H1 (cell line): ENCODE measurements around the gene AGRN. TPM values are rescaled to one million over a fixed set of nuclear protein-coding genes. Genes with fewer than 3 reads are reported as not detected.

Source experiments
- CTCF ChIA-PET: fragments of 300-600 bp; sonication (Branson Sonifier 250); formaldehyde crosslinking; loops from one replicate; lab custom pipeline; 2021; ENCODE audit not compliant: partially characterized antibody; lab: Charles Lee
- POLR2A ChIA-PET: fragments of 300-600 bp; sonication (Branson Sonifier 250); formaldehyde crosslinking; loops from one replicate; lab custom pipeline; 2021; ENCODE audit warnings: inconsistent platforms; ENCODE audit not compliant: partially characterized antibody; lab: Charles Lee
- DNase-seq, 2 experiments: peaks; one replicate each; pipeline versions ENCODE4 v3.0.0 to v3.0.0-alpha.2; 2010 to 2022; ENCODE audit warnings: low spot score in 2 of 2, low read depth in 1 of 2, mixed read lengths in 1 of 2
- FAIRE-seq: peaks from 2 replicates; lab custom pipeline; 2011; peaks lifted over from hg19 to GRCh38; lab: Jason Lieb, UNC
- H2AFZ ChIP-seq: 2 replicates; pipeline ENCODE4 v1.8.1; 2012; ENCODE audit warnings: low read length, inconsistent platforms
- H2AK5ac ChIP-seq: 2 replicates; pipeline ENCODE4 v1.6.1; 2013; ENCODE audit warnings: low read depth, low read length
- H2BK120ac ChIP-seq: replicated peaks from 2 replicates; pipeline ENCODE3; 2013; ENCODE audit warnings: low read depth, low read length, inconsistent platforms
- H2BK12ac ChIP-seq: 2 replicates; pipeline ENCODE4 v1.6.1; 2013; ENCODE audit warnings: low read depth, low read length
- H2BK15ac ChIP-seq: 2 replicates; pipeline ENCODE4 v1.6.1; 2013; ENCODE audit warnings: low read length
- H2BK20ac ChIP-seq: 2 replicates; pipeline ENCODE4 v1.6.1; 2013; ENCODE audit warnings: low read length
- H2BK5ac ChIP-seq: 2 replicates; pipeline ENCODE4 v1.6.1; 2013; ENCODE audit warnings: low read depth, low read length
- H3K14ac ChIP-seq: 2 replicates; pipeline ENCODE4 v1.6.1; 2013; ENCODE audit warnings: inconsistent platforms; ENCODE audit not compliant: insufficient read length
- H3K18ac ChIP-seq: 2 replicates; pipeline ENCODE4 v1.6.1; 2013; ENCODE audit warnings: low read length; ENCODE audit errors: extremely low read depth
- H3K23ac ChIP-seq: 2 replicates; pipeline ENCODE4 v1.6.1; 2013; ENCODE audit warnings: inconsistent platforms; ENCODE audit not compliant: insufficient read length
- H3K23me2 ChIP-seq: 2 replicates; pipeline ENCODE4 v1.6.1; 2013; ENCODE audit warnings: low read depth, low read length
- H3K27ac ChIP-seq: 2 replicates; pipeline ENCODE4 v1.6.1; 2011; ENCODE audit warnings: low read depth, low read length, inconsistent platforms
- H3K27me3 ChIP-seq, 4 experiments: replicated peaks in 1 of 4; 1 replicate in 1 of 4; 2 replicates in 3 of 4; pipeline versions ENCODE4 v1.6.1 to v1.8.1; 2011 to 2013; ENCODE audit warnings: low read length in 3 of 4, mild to moderate bottlenecking in 3 of 4, inconsistent platforms in 2 of 4, mixed read lengths in 2 of 4, moderate library complexity in 1 of 4; ENCODE audit not compliant: control insufficient read depth in 3 of 4, insufficient read depth in 3 of 4; ENCODE audit errors: extremely low read depth in 1 of 4
- H3K36me3 ChIP-seq, 4 experiments: 2 replicates each; pipeline versions ENCODE4 v1.6.1 to v1.8.1; 2011 to 2013; ENCODE audit warnings: mild to moderate bottlenecking in 4 of 4, low read length in 3 of 4, moderate library complexity in 2 of 4, control low read depth in 1 of 4, inconsistent platforms in 1 of 4; ENCODE audit not compliant: insufficient read depth in 4 of 4, control insufficient read depth in 2 of 4
- H3K4ac ChIP-seq: replicated peaks from 2 replicates; pipeline ENCODE3; 2013; ENCODE audit warnings: low read length, low read depth, mixed read lengths, inconsistent platforms; ENCODE audit not compliant: insufficient read length
- H3K4me1 ChIP-seq, 4 experiments: replicated peaks in 1 of 4; 1 replicate in 1 of 4; 2 replicates in 3 of 4; pipeline versions ENCODE4 v1.6.1 to v1.8.1; 2011 to 2013; ENCODE audit warnings: low read length in 3 of 4, inconsistent platforms in 2 of 4, mixed read lengths in 1 of 4; ENCODE audit not compliant: insufficient read depth in 4 of 4, control insufficient read depth in 3 of 4
- H3K4me2 ChIP-seq, 2 experiments: 2 replicates each; pipeline versions ENCODE4 v1.6.1 to v1.8.1; 2011 to 2013; ENCODE audit warnings: low read depth in 2 of 2, low read length in 2 of 2, control low read depth in 1 of 2, inconsistent platforms in 1 of 2, mild to moderate bottlenecking in 1 of 2; ENCODE audit not compliant: insufficient read depth in 1 of 2
- H3K4me3 ChIP-seq, 4 experiments: fragments of 200-600, 300-600 bp in 1 of 4; sonication (generic), shearing (Covaris generic), sonication (Bioruptor Twin) in 1 of 4; 2 replicates each; pipeline versions ENCODE4 v1.5.1 to v1.8.1; 2011 to 2016; ENCODE audit warnings: low read length in 4 of 4, low read depth in 3 of 4, control low read depth in 2 of 4, inconsistent platforms in 2 of 4, mild to moderate bottlenecking in 2 of 4, mixed read lengths in 1 of 4, moderate library complexity in 1 of 4; ENCODE audit not compliant: insufficient read depth in 2 of 4; ENCODE audit errors: extremely low read depth in 1 of 4
- H3K56ac ChIP-seq: replicated peaks from 2 replicates; pipeline ENCODE3; 2013; ENCODE audit warnings: low read depth, mild to moderate bottlenecking, mixed read lengths, low read length, inconsistent platforms; ENCODE audit not compliant: insufficient read length
- H3K79me1 ChIP-seq: 2 replicates; pipeline ENCODE4 v1.6.1; 2013; ENCODE audit warnings: low read depth, low read length, control low read depth
- H3K79me2 ChIP-seq, 2 experiments: 2 replicates each; pipeline versions ENCODE4 v1.6.1 to v1.8.1; 2012 to 2013; ENCODE audit warnings: low read length in 2 of 2, mild to moderate bottlenecking in 2 of 2, inconsistent platforms in 1 of 2; ENCODE audit not compliant: insufficient read depth in 2 of 2, control insufficient read depth in 1 of 2
- H3K9ac ChIP-seq, 4 experiments: replicated peaks in 1 of 4; 1 replicate in 1 of 4; 2 replicates in 3 of 4; pipeline versions ENCODE4 v1.6.1 to v1.8.1; 2011 to 2013; ENCODE audit warnings: low read depth in 3 of 4, low read length in 3 of 4, control low read depth in 2 of 4, mild to moderate bottlenecking in 2 of 4, moderate library complexity in 2 of 4, inconsistent platforms in 1 of 4; ENCODE audit errors: extremely low read depth in 1 of 4
- H3K9me3 ChIP-seq, 2 experiments: 2 replicates each; pipeline versions ENCODE4 v1.6.1 to v1.8.1; 2012 to 2013; ENCODE audit warnings: mild to moderate bottlenecking in 2 of 2, moderate library complexity in 2 of 2, control low read depth in 1 of 2, inconsistent platforms in 1 of 2, low read depth in 1 of 2, low read length in 1 of 2, mixed read lengths in 1 of 2; ENCODE audit not compliant: insufficient read depth in 2 of 2
- H4K20me1 ChIP-seq, 2 experiments: replicated peaks in 1 of 2; 2 replicates each; pipeline versions ENCODE3 to v1.8.1; 2011 to 2013; ENCODE audit warnings: inconsistent platforms in 2 of 2, low read length in 2 of 2, mild to moderate bottlenecking in 1 of 2; ENCODE audit not compliant: insufficient read depth in 2 of 2, control insufficient read depth in 1 of 2
- H4K5ac ChIP-seq: 2 replicates; pipeline ENCODE4 v1.6.1; 2013; ENCODE audit warnings: low read length, low read depth, mixed read lengths, inconsistent platforms; ENCODE audit not compliant: insufficient read length
- H4K8ac ChIP-seq: 2 replicates; pipeline ENCODE4 v1.8.0; 2013; ENCODE audit warnings: mild to moderate bottlenecking, moderate library complexity, low read length, inconsistent platforms; ENCODE audit not compliant: insufficient read depth; ENCODE audit errors: extremely low read depth
- H4K91ac ChIP-seq: replicated peaks from 2 replicates; pipeline ENCODE3; 2013; ENCODE audit warnings: low read length, mixed read lengths, inconsistent platforms; ENCODE audit not compliant: insufficient read length
- ASH2L ChIP-seq: fragments of 200-600, 300-600 bp; sonication (generic); IDR thresholded peaks from one replicate; pipeline ENCODE4 v1.7.1; 2017; ENCODE audit warnings: low read length
- WGBS, 2 experiments: shearing (Covaris generic) in 1 of 2; methylation state at CpG; one replicate each; pipeline versions ENCODE4 v1.1.6 to v1.1.7; 2013 to 2015; ENCODE audit warnings: low lambda C conversion rate in 2 of 2, mixed read lengths in 2 of 2, inconsistent platforms in 1 of 2, low coverage in 1 of 2, missing lambda C conversion rate in 1 of 2; ENCODE audit not compliant: insufficient replicate concordance in 2 of 2, insufficient coverage in 1 of 2, insufficient read length in 1 of 2; ENCODE audit errors: extremely low coverage in 1 of 2, missing lambda C conversion rate in 1 of 2; 5-methylcytosine and 5-hydroxymethylcytosine counted together
- polyA plus RNA-seq, 7 experiments: library from polyadenylated mRNA; depleted of rRNA in 3 of 7; stranded (reverse) in 5 of 7; unstranded in 2 of 7; fragments of >200 nt in 5 of 7; fragments of 200-250 nt in 2 of 7; gene quantifications; 1 replicate in 5 of 7; 2 replicates in 1 of 7; 4 replicates in 1 of 7; pipeline versions ENCODE4 v1.2.1 to v1.2.3, GENCODE V29; 2011 to 2013; ENCODE audit warnings: missing spikeins in 2 of 7, mixed read lengths in 2 of 7
- total RNA-seq: library from RNA; stranded (reverse); fragmentation: NEBNext Ultra II Directional; extraction: Animal tissue kit (Norgen Biotek cat#: 25700); gene quantifications from 2 replicates; pipeline ENCODE4 v1.2.1, GENCODE V29; 2021

The AGRN gene
- total and polyA plus RNA-seq, 2 of the 8 experiments (the other 6 are each of a cell fraction or from before 2014, with no cell fraction given): 52.3 to 155 TPM

- no peak for TF ChIP-seq ASH2L
- H2BK120ac ChIP-seq: no peak overlapping the region
- H3K4me2 ChIP-seq: no peak overlapping the region
- FAIRE-seq (no peak), DNase-seq (no peak)
- no peak overlapping the region for H3K23ac ChIP-seq
- H2BK5ac ChIP-seq: no peak overlapping the region
- H3K4me1 ChIP-seq: peaks cover 0 to 5% (median under 1%) of the 10 kb centered on the region in 4 experiments; a peak in 4 of 7 replicates
- H4K91ac ChIP-seq: no peak overlapping the region
- no peaks in the 10 kb centered on the region for H3K36me3 ChIP-seq
- no peaks in the 10 kb centered on the region for H3K79me1 ChIP-seq
- WGBS, 2 experiments: 88% methylated on average over 30 of the region's 35 CpGs; no CpG with 5 or more reads in 1 of the 2 experiments
- ChIA-PET CTCF (interaction anchor here (0.5 to 6.9 kb wide), 17 partner anchors 8 to 310 kb away, joined by 3 to 86 read pairs (median 6); partner anchors contain the start of genes HES4 and ISG15), POLR2A (interaction anchor here (0.8 to 2.4 kb wide), 10 partner anchors 14 to 76 kb away, joined by 3 to 9 read pairs (median 3); partner anchors contain the start of gene HES4)
- peaks cover 2% of the 10 kb centered on the region; the same call in 1 of the 2 replicates for H3K23me2 ChIP-seq
- no peak overlapping the region for H2AK5ac ChIP-seq
- no peak overlapping the region for H3K56ac ChIP-seq
- no peak overlapping the region for H2AFZ ChIP-seq
- H3K9me3 ChIP-seq: no peaks in the 10 kb centered on the region
- H3K79me2 ChIP-seq: no peaks in the 10 kb centered on the region
- H2BK15ac ChIP-seq: no peak overlapping the region
- H2BK12ac ChIP-seq: no peak overlapping the region
- H3K14ac ChIP-seq: no peak overlapping the region
- no peak overlapping the region for H3K27ac ChIP-seq
- H3K9ac ChIP-seq: no peak overlapping the region
- no peak overlapping the region for H4K5ac ChIP-seq
- H3K4me3 ChIP-seq: no peak overlapping the region
- peaks cover 0 to 8% of the 10 kb centered on the region in 2 experiments for H4K20me1 ChIP-seq
- H4K8ac ChIP-seq: peak overlapping the region; percentile 28
- H3K18ac ChIP-seq: no peak overlapping the region
- peaks cover 0 to 23% (median 12%) of the 10 kb centered on the region in 4 experiments; a peak in 4 of 7 replicates for H3K27me3 ChIP-seq
- H2BK20ac ChIP-seq: no peak overlapping the region
- H3K4ac ChIP-seq: no peak overlapping the region
Observed at GRCh38 chr1:980602-981395, 39.1 kb upstream of the AGRN start.
